Fibroblast of lung (primary cell): ENCODE data around the gene GLYATL1B.
A peak's percentile ranks its signal among the peaks of the same experiment; 100 is the strongest.

Source experiments
- EZH2 ChIP-seq: IDR thresholded peaks from 2 replicates; pipeline ENCODE4 v1.5.1; 2012; ENCODE audit warnings: low read length, control low read depth, mild to moderate bottlenecking; ENCODE audit errors: missing control alignments
- TF ChIP-seq, protein P1 (sequence below), 2 donors: IDR thresholded peaks in 1 of 2; conservative IDR thresholded peaks in 1 of 2; 1 replicate in 1 of 2; 2 replicates in 1 of 2; pipeline ENCODE4 v1.5.1; 2011 to 2012; ENCODE audit warnings: low read length in 2 of 2, control low read depth in 1 of 2, inconsistent platforms in 1 of 2, low read depth in 1 of 2, mild to moderate bottlenecking in 1 of 2

DNA sequence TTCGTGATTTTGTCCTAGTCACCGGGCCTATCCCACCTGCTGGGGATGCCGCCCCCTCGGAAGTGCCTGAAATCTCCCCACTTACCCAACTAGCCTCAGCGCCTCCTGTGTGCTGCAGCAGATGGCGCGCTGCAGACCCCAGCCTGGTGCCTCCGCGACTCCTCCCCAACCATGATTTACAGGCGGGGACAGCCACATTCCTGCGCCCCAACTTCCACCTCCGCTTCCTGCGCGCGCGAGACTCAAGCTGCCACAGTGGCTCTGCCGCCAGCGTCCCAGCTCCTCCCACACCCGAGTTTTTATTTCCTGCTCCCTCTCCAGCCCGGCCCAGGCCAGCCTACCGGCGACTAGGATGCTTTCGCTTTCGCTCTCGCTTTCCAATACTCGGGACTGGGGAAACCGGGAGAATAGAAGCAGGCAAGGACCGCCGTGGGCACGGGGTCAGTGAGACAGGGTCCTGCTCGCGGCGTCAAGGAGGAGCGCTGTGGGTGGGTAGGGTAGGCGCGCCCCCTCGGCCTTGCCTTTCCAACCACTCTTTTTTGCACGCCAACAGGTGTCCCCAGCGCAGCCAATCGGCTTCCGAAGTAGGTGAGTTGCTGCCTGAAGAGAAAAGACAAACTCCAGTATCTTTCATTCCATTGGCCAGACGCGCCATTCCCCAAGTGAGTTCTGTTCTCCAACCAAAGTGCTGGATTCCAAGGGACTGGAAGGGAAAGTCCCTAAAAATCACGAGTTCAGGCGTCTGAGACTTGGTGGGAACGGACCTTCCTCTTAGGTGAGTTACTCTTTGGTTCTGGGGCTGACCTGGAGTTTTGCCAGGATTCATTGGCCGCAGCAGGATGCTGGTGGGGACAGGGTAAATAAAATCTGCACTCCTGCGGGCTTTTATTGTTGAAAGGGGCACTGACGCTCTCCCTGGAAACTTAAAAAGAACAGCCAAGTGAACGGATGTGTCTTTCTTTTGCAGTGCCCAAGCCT, 56.7 kb downstream of the GLYATL1B start, which contains the start of gene FAM111A:
- TF ChIP-seq, protein P1, sequence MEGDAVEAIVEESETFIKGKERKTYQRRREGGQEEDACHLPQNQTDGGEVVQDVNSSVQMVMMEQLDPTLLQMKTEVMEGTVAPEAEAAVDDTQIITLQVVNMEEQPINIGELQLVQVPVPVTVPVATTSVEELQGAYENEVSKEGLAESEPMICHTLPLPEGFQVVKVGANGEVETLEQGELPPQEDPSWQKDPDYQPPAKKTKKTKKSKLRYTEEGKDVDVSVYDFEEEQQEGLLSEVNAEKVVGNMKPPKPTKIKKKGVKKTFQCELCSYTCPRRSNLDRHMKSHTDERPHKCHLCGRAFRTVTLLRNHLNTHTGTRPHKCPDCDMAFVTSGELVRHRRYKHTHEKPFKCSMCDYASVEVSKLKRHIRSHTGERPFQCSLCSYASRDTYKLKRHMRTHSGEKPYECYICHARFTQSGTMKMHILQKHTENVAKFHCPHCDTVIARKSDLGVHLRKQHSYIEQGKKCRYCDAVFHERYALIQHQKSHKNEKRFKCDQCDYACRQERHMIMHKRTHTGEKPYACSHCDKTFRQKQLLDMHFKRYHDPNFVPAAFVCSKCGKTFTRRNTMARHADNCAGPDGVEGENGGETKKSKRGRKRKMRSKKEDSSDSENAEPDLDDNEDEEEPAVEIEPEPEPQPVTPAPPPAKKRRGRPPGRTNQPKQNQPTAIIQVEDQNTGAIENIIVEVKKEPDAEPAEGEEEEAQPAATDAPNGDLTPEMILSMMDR (conservative IDR thresholded peaks at IDR 0.05 in 1 of 2, IDR thresholded peaks at IDR 0.05 in 1 of 2; ENCODE audit: low read depth in 1 of 2, low read length in 2 of 2): peak in 1 of 2 donors; percentile 32
- no peak for TF ChIP-seq EZH2
